ENCODE data around the gene LDLRAP1. TPM values are rescaled to one million over a fixed set of nuclear protein-coding genes. Genes with fewer than 3 reads are reported as not detected.

Gene LDLRAP1
- total RNA-seq, 2 experiments from 2014 or later, result 19.1 to 19.7 TPM

DNA sequence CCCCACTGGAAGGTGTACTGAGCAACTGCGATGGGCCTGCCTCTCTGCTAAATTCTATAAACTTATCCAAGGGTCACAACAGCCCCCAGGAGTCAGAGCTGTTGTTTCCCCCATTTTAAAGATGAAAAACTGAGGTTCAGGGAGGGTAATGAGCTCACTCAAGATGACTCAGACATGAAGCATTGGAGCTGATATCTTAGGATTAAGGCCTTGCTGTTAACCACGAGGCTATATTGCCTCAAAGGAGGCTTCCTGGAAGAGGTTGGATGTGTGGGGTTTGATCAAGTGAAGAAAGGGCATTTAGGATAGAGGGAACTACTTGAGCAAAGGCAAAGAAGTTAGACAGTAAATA, 6.7 kb downstream of the LDLRAP1 start:
- Mint-ChIP-seq H3K36me3 (ENCODE audit: low read depth) (peaks cover 2% of the 10 kb centered on the region), H3K27me3 (ENCODE audit: low read depth) (no peaks in the 10 kb centered on the region), H3K27ac (peak overlapping the region; percentile 93), H3K4me3 (peak overlapping the region; percentile 71), H3K4me1 (ENCODE audit: low read depth) (peaks cover 87% of the 10 kb centered on the region), H3K9me3 (no peaks in the 10 kb centered on the region)
- no peak for DNase-seq
- CTCF ChIA-PET, result interaction anchor here (0.6 to 6.0 kb wide), 6 partner anchors 12 to 246 kb away, joined by 3 to 48 read pairs (median 6); no protein-coding TSS in a partner anchor
- intact Hi-C loops (cut with micrococcal nuclease), result no loop called here

DNA sequence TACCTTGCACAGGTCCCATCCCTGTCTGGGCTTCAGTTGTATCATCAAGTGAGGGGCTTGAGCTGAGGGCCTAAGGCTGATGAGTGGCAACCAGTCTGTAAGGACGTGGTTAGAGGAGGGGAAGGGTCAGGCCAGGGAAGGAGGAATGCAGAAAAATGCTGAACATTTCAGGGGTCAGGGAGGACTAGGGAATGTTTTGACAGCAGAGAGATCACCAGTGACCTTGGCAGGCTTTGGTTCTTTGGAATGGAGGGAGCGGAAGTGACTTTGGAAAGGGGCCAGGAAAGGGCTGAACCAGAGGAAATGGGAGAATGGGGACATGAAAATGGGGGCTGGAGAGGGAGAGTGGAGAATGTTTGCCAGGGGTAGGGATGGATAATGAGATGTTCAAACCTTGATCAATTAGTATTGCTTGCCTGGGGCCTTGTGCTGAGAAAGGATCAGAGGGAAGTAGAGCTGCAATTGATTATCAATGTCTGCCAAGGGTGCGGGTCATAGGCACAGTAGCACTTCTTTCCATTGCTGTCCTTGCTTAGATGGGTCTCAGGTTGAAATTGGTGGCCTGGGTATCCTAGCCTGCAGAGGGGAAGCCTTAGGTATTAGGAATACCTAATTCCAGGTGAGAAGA, 7.4 kb downstream of the LDLRAP1 start:
- H3K4me1 Mint-ChIP-seq (ENCODE audit: low read depth), result peaks cover 86% of the 10 kb centered on the region

DNA sequence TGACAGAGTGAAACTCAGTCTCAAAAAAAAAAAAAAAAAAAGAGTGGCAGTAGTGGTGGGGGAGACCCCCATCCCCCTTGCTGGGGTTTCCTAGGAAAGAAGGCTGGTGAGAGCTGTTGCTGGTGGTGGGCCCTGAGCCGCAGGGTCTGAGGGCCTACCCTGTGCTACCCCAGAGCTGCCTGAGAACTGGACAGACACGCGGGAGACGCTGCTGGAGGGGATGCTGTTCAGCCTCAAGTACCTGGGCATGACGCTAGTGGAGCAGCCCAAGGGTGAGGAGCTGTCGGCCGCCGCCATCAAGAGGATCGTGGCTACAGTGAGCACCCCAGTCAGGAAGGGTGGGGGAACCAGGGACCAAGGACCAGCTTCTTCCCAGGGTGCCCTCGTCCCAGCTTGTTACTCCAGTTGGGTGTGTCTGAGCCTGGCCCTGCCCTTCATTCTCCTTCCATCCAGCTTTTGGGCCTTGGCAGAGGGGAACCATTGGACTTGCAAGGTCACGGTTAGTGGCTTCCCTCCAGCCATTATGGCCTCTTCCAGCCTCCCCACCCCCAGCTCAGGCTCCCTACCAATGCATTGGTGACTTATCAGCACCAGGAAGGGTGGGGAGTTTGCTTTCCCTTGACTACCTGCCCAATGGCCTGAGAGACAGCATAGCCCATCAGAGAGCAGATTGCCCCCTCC, 10.5 kb downstream of the LDLRAP1 start:
- H3K36me3 Mint-ChIP-seq (ENCODE audit: low read depth), result peaks cover 7% of the 10 kb centered on the region
- peaks cover 90% of the 10 kb centered on the region for H3K4me1 Mint-ChIP-seq (ENCODE audit: low read depth)
- intact Hi-C loops (cut with micrococcal nuclease), result no loop called here
- no peak overlapping the region for H3K4me3 Mint-ChIP-seq
- no peaks in the 10 kb centered on the region for H3K9me3 Mint-ChIP-seq
- H3K27me3 Mint-ChIP-seq (ENCODE audit: low read depth), result no peaks in the 10 kb centered on the region
- CTCF ChIA-PET, result interaction anchor here (0.7 to 1.4 kb wide), 3 partner anchors 25 to 287 kb away, joined by 3 to 7 read pairs (median 4); no protein-coding TSS in a partner anchor
- DNase-seq, result no peak
- H3K27ac Mint-ChIP-seq, result peak overlapping the region; percentile 38

More for the DNA sequence above, 7.4 kb downstream of the LDLRAP1 start:
- CTCF ChIA-PET, result interaction anchor here (1.0 to 6.0 kb wide), 5 partner anchors 11 to 245 kb away, joined by 3 to 48 read pairs (median 5); no protein-coding TSS in a partner anchor
- intact Hi-C loops (cut with micrococcal nuclease), result no loop called here
- peak overlapping the region; percentile 93 for H3K27ac Mint-ChIP-seq
- no peaks in the 10 kb centered on the region for H3K9me3 Mint-ChIP-seq
- H3K27me3 Mint-ChIP-seq (ENCODE audit: low read depth), result no peaks in the 10 kb centered on the region
- H3K4me3 Mint-ChIP-seq, result no peak overlapping the region
- no peak for DNase-seq
- H3K36me3 Mint-ChIP-seq (ENCODE audit: low read depth), result peaks cover 7% of the 10 kb centered on the region

DNA sequence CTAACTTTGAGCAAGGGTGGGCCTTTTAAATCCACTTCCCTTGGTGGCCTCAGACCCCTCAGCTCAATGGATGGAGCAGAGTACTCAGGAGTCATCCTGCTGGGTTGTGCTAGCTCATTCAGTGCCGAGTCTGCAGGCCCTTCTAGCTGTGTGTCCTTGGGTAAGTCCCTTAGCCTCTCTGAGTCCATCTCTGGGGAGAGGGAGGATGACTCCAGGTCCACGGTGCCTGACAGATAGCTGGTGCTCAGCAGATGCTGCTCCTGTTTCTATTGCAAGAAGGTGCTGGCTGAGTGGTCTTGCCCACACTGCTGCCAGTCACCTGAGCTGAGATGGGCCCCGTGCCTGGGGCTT, 11.0 kb downstream of the LDLRAP1 start:
- H3K9me3 Mint-ChIP-seq, result no peaks in the 10 kb centered on the region
- DNase-seq, result no peak
- peaks cover 7% of the 10 kb centered on the region for H3K36me3 Mint-ChIP-seq (ENCODE audit: low read depth)
- CTCF ChIA-PET, result interaction anchor here (1.0 to 1.4 kb wide), 3 partner anchors 11 to 44 kb away, joined by 3 to 4 read pairs (median 3); no protein-coding TSS in a partner anchor
- no peak overlapping the region for H3K27ac Mint-ChIP-seq
- H3K27me3 Mint-ChIP-seq (ENCODE audit: low read depth), result no peaks in the 10 kb centered on the region
- intact Hi-C loops (cut with micrococcal nuclease), result no loop called here
- peaks cover 90% of the 10 kb centered on the region for H3K4me1 Mint-ChIP-seq (ENCODE audit: low read depth)
- no peak overlapping the region for H3K4me3 Mint-ChIP-seq

DNA sequence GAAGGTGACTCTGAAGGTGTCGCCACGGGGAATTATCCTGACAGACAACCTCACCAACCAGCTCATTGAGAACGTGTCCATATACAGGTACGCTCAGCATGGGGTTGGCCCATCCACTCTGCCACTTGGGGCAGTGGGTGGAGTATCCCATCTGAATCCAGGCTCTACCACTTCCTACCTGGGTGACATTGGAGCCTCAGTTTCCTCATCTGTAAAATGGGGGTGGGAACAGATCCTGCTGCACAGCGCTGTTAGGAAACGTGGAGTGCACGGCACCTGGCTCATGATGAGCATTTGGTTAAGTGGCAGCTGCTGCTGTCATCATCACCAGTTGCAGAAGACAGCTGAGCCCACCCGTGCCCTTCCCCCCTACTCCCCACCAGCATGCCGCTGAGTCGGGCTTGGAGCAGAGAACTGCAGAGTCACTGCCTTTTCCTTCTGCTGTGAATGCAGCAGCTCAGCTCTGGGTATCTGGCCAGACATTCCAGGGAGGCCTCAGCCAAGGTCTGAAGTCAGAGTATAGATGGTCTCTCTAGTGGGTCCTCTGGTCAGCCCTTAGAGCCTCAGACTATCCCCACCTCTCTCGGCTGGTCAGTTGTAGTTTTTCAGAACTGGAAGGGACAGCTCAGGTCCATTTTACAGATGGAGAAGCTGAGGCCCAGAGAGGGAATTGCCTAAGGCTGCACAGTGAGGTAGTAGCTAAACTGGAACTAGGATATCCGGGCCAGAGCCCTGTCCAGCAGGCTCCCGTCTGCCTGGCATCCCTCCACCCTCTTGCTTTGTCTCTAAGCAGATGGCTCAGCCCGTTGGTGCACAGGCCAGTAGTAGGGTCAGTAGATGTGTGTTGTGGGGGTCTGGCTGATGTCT, 11.7 kb downstream of the LDLRAP1 start:
- Mint-ChIP-seq H3K36me3 (ENCODE audit: low read depth) (peaks cover 7% of the 10 kb centered on the region), H3K9me3 (no peaks in the 10 kb centered on the region), H3K27me3 (ENCODE audit: low read depth) (no peaks in the 10 kb centered on the region), H3K4me1 (ENCODE audit: low read depth) (peaks cover 92% of the 10 kb centered on the region), H3K27ac (no peak overlapping the region), H3K4me3 (no peak overlapping the region)
- DNase-seq, result no peak
- CTCF ChIA-PET, result interaction anchor here (1.0 to 1.4 kb wide), 3 partner anchors 10 to 43 kb away, joined by 3 to 4 read pairs (median 3); no protein-coding TSS in a partner anchor
- intact Hi-C loops (cut with micrococcal nuclease), result no loop called here

DNA sequence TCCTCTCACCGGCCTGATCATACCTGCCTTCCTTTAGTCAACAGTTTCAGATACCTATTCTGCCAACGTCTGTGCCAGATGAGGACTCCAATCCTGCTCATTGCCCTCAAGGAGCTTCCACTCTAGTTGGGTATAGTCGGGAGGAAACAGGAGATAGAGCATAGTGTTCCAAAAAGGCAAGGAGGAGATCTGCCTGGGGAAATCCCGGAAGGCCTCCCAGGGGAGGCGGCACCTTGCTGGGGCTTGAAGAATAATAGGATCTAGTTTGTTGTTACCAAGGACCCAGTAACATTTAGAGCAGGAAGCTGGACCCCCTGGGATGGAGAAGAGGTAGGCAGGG, 12.3 kb downstream of the LDLRAP1 start:
- Mint-ChIP-seq H3K36me3 (ENCODE audit: low read depth) (peaks cover 6% of the 10 kb centered on the region), H3K27ac (no peak overlapping the region), H3K9me3 (no peaks in the 10 kb centered on the region), H3K27me3 (ENCODE audit: low read depth) (no peaks in the 10 kb centered on the region), H3K4me3 (no peak overlapping the region), H3K4me1 (ENCODE audit: low read depth) (peaks cover 92% of the 10 kb centered on the region)
- DNase-seq, result no peak
- intact Hi-C loops (cut with micrococcal nuclease), result no loop called here
- CTCF ChIA-PET, result interaction anchor here (1.2 to 1.4 kb wide), 2 partner anchors 11 to 43 kb away, joined by 3 to 4 read pairs; no protein-coding TSS in a partner anchor

DNA sequence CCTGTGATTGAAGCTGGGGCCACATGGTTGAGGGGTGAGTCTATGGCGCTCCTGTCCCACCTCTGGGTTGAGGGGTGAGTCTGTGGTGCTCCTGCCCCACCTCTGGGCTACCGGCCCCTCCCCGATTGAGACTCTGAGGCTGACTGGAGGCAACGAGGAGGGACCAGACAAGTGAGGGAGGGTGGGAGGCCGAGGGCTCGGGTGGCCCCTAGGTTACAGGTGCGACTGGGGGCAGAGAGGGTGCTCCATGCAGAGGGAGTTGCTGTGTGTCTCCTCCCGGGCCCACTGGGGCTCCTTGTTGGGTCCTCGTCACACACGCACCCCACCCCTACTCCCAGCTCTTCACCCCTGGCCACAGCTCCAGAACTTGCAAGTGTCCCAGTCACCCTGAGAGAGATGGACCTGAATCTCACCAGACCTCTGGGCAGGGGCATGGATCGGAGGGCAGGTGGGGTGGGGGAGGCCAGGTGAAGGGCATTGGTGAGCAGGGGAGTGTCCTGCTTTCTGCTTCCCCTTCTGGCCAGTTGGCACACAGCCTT, 12.8 kb downstream of the LDLRAP1 start:
- Mint-ChIP-seq H3K27me3 (ENCODE audit: low read depth) (no peaks in the 10 kb centered on the region), H3K4me1 (ENCODE audit: low read depth) (peaks cover 92% of the 10 kb centered on the region), H3K27ac (no peak overlapping the region), H3K9me3 (no peaks in the 10 kb centered on the region), H3K4me3 (no peak overlapping the region), H3K36me3 (ENCODE audit: low read depth) (peaks cover 5% of the 10 kb centered on the region)
- no peak for DNase-seq
- intact Hi-C loops (cut with micrococcal nuclease), result no loop called here
- CTCF ChIA-PET, result interaction anchor here (1.2 kb wide), 1 partner anchor 10 kb away, joined by 4 read pairs; no protein-coding TSS in a partner anchor

DNA sequence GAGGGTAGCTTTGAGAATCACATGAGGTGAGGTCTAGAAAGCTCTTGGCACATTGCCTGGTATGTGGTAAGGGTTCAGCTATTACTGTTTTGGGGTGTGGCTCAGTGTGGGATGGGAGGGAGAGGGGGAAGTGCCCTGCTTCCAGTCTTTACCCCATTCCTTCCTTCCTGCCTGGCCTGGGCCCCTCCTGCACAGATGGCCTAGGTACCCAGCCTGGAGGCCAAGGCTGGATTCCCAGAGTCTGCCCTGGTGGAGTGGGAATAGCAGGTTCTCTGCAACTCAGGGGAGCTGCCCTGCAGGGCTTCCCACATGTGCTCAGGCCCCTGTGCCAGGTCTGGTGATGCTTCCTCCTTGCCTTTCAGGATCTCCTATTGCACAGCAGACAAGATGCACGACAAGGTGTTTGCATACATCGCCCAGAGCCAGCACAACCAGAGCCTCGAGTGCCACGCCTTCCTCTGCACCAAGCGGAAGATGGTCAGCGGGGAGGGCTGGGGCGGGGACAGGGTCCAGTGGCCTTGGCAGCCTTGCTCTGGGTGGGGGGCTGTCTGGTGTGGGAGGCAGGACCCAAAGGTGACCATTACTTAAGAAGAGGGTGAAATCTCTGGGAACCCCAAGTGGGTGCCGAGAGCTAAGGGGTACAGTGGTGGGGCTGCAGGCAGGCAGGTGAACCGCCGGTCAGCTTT, 13.5 kb downstream of the LDLRAP1 start:
- H3K36me3 Mint-ChIP-seq (ENCODE audit: low read depth), result peaks cover 5% of the 10 kb centered on the region
- CTCF ChIA-PET, result interaction anchor here (1.3 kb wide), 1 partner anchor 15 kb away, joined by 3 read pairs; no protein-coding TSS in a partner anchor

DNA sequence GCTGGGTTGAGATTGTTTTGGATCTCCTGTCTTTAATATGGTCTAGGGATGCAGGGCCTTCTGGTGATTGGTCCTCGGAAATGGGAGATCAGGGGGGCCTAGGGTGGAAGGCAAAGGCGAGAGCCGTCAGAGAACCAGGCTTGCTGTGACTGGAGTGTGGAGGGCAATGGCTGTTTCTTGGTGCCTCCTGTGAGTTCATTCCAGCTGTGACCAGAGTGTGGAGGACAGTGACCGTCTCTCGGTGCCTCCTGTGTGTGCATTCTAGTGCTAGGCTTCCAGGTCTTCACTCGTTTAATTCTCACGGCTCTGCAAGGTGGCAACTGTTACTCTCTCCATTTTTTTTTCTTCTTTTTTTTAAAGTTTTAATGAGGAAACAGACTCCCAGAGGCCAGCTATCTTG, 14.1 kb downstream of the LDLRAP1 start:
- Mint-ChIP-seq H3K4me1 (ENCODE audit: low read depth) (peaks cover 92% of the 10 kb centered on the region), H3K27me3 (ENCODE audit: low read depth) (no peaks in the 10 kb centered on the region), H3K36me3 (ENCODE audit: low read depth) (peaks cover 5% of the 10 kb centered on the region), H3K27ac (peak overlapping the region; percentile 63), H3K4me3 (no peak overlapping the region), H3K9me3 (no peaks in the 10 kb centered on the region)
- DNase-seq, result no peak
- CTCF ChIA-PET, result interaction anchor here (0.6 to 1.3 kb wide), 3 partner anchors 15 to 249 kb away, joined by 3 to 4 read pairs (median 3); no protein-coding TSS in a partner anchor
- intact Hi-C loops (cut with micrococcal nuclease), result no loop called here

More for the DNA sequence above, 13.5 kb downstream of the LDLRAP1 start:
- Mint-ChIP-seq H3K27ac (no peak overlapping the region), H3K9me3 (no peaks in the 10 kb centered on the region), H3K4me1 (ENCODE audit: low read depth) (peaks cover 92% of the 10 kb centered on the region), H3K27me3 (ENCODE audit: low read depth) (no peaks in the 10 kb centered on the region), H3K4me3 (no peak overlapping the region)
- DNase-seq, result peak; percentile 81
- intact Hi-C loops (cut with micrococcal nuclease), result no loop called here

DNA sequence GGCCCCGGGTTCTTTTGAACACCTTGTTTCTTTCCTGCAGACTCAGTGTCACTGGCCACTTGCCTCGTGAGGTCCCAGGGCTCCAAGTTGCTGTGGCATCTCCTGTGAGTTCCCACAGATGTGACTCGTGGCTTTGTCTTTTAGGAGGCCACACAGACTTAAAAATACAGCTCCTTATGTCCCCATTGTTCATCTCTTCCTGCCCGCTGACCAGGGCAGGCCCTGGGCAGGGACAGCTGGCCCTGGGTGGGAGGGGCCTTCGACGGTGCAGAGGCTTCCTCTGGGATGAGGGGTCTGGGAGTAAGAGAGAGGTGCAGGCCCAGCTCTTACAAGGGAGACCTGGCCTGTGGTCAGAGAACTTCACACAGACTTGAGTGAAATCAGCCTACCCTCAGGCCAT, 15.6 kb downstream of the LDLRAP1 start:
- H3K27ac Mint-ChIP-seq, result peak overlapping the region; percentile 96
- H3K27me3 Mint-ChIP-seq (ENCODE audit: low read depth), result no peaks in the 10 kb centered on the region
- CTCF ChIA-PET, result interaction anchor here (1.3 kb wide), 1 partner anchor 60 kb away, joined by 4 read pairs; no protein-coding TSS in a partner anchor
- peaks cover 8% of the 10 kb centered on the region for H3K36me3 Mint-ChIP-seq (ENCODE audit: low read depth)
- H3K4me1 Mint-ChIP-seq (ENCODE audit: low read depth), result peaks cover 95% of the 10 kb centered on the region
- H3K9me3 Mint-ChIP-seq, result no peaks in the 10 kb centered on the region
- H3K4me3 Mint-ChIP-seq, result no peak overlapping the region
- no peak for DNase-seq
- intact Hi-C loops (cut with micrococcal nuclease), result no loop called here

DNA sequence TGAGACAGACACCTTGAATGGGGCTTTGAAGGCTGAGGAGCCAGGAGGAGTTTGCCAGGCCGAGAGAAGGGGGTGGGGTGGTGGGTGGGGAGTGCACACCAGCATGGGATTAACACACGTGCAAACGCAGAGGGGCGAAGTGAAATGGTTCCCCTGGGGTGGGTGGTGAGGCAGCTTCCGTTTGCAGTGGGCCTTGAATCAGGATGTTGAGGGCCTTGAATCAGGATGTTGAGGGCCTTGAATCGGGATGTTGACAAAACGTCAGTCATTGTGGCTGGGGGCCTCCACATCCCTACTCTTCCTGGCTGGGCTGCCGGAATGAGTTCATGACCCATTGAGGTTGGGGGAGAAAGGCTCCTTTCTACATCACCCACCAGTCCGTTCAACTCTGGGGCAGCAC, 16.6 kb downstream of the LDLRAP1 start:
- Mint-ChIP-seq H3K4me1 (ENCODE audit: low read depth) (peaks cover 96% of the 10 kb centered on the region), H3K36me3 (ENCODE audit: low read depth) (peaks cover 12% of the 10 kb centered on the region), H3K4me3 (no peak overlapping the region), H3K27ac (peak overlapping the region; percentile 96), H3K9me3 (no peaks in the 10 kb centered on the region), H3K27me3 (ENCODE audit: low read depth) (no peaks in the 10 kb centered on the region)
- intact Hi-C loops (cut with micrococcal nuclease), result loop anchor here (5.0 kb wide), 2 partner anchors 117 to 528 kb away; no protein-coding TSS in a partner anchor
- CTCF ChIA-PET, result no interaction called here
- DNase-seq, result no peak

Measured in activated naive CD4-positive, alpha-beta T cell treated with anti-CD3 and anti-CD28 coated beads for 36 hours (primary cell).